NCI-H1417 treated with DMSO at 0.1 percent for 48 hours (cell line): ENCODE measurements around the gene IGF1R.
"Not testable (repeated sequence)": the region's sequence is repeated elsewhere in the genome, so short reads cannot be mapped to it uniquely, and the experiment has no call there.

Source experiments
- DNase-seq: peaks from one replicate; lab custom pipeline; 2025; lab: John Stamatoyannopoulos, UW

Gene IGF1R

GRCh38 chr15:98960555-98961050 lies 312.3 kb downstream of the IGF1R start:
- DNase-seq: no peak

- no peak for DNase-seq
Measured at GRCh38 chr15:98963444-98963843, 315.1 kb downstream of the IGF1R start.

GRCh38 chr15:98964466-98965133 lies 316.3 kb downstream of the IGF1R start:
- DNase-seq: no peak

GRCh38 chr15:98965134-98965491 lies 316.8 kb downstream of the IGF1R start:
- DNase-seq: not testable (repeated sequence)

- no peak for DNase-seq
Measured at GRCh38 chr15:98965597-98965996, 317.3 kb downstream of the IGF1R start.

- DNase-seq: no peak
Measured at GRCh38 chr15:98966091-98966787, 317.9 kb downstream of the IGF1R start.

GRCh38 chr15:98967096-98967495 lies 318.8 kb downstream of the IGF1R start:
- DNase-seq: no peak

GRCh38 chr15:98967916-98968315 lies 319.6 kb downstream of the IGF1R start:
- DNase-seq: no peak

GRCh38 chr15:98968576-98968975 lies 320.2 kb downstream of the IGF1R start:
- no peak for DNase-seq

GRCh38 chr15:98969126-98969735 lies 320.9 kb downstream of the IGF1R start:
- no peak for DNase-seq

GRCh38 chr15:98970799-98971198 lies 322.5 kb downstream of the IGF1R start:
- no peak for DNase-seq

- no peak for DNase-seq
Measured at GRCh38 chr15:98976500-98976899, 328.2 kb downstream of the IGF1R start.

GRCh38 chr15:98977441-98977840 lies 329.1 kb downstream of the IGF1R start:
- DNase-seq: no peak

GRCh38 chr15:98978153-98978552 lies 329.8 kb downstream of the IGF1R start:
- no peak for DNase-seq

GRCh38 chr15:98980899-98981228 lies 332.5 kb downstream of the IGF1R start:
- DNase-seq: no peak

- no peak for DNase-seq
Measured at GRCh38 chr15:98981851-98982722, 333.7 kb downstream of the IGF1R start.

- no peak for DNase-seq
Measured at GRCh38 chr15:98983334-98983733, 335.0 kb downstream of the IGF1R start.

GRCh38 chr15:98986281-98986680 lies 337.9 kb downstream of the IGF1R start:
- no peak for DNase-seq

- DNase-seq: no peak
Measured at GRCh38 chr15:98994892-98995291, 346.6 kb downstream of the IGF1R start.

- DNase-seq: no peak
Measured at GRCh38 chr15:98996169-98996568, 347.8 kb downstream of the IGF1R start.

- no peak for DNase-seq
Measured at GRCh38 chr15:98996624-98997023, 348.3 kb downstream of the IGF1R start.

GRCh38 chr15:98997312-98997711 lies 349.0 kb downstream of the IGF1R start:
- DNase-seq: no peak
